Endothelial cell of umbilical vein (primary cell): ENCODE results near the gene ARL13A. TPM values are rescaled to one million over a fixed set of nuclear protein-coding genes. Genes with fewer than 3 reads are reported as not detected.

Source experiments
- BruUV-seq: library from RNA; stranded (reverse); fragments of 400-500 nt; replicated peaks from 2 replicates; lab custom pipeline; 2021; lab: Mats Ljungman, UMichigan
- CTCF ChIA-PET: fragments of 300-600, 350-600 bp; sonication (Branson Sonifier 250); formaldehyde crosslinking; loops from one replicate; lab custom pipeline; 2021; ENCODE audit warnings: antibody characterized with exemption, inconsistent platforms; lab: Charles Lee
- POLR2A ChIA-PET: fragments of 300-600, 350-600 bp; sonication (Branson Sonifier 250); formaldehyde crosslinking; loops from one replicate; lab custom pipeline; 2021; ENCODE audit warnings: antibody characterized with exemption, inconsistent platforms; lab: Charles Lee
- DNase-seq: peaks from one replicate; pipeline ENCODE4 v3.0.0-alpha.2; 2011; ENCODE audit warnings: low read depth, low spot score
- FAIRE-seq: peaks from 2 replicates; lab custom pipeline; 2011; peaks lifted over from hg19 to GRCh38; lab: Jason Lieb, UNC
- H2AFZ ChIP-seq: 2 replicates; pipeline ENCODE4 v1.6.0; 2012; ENCODE audit warnings: low read depth, low read length, control low read depth, inconsistent platforms
- H3K27ac ChIP-seq: 2 replicates; pipeline ENCODE4 v1.5.1; 2011; ENCODE audit warnings: low read depth, mild to moderate bottlenecking, control low read depth, low read length, moderate library complexity; ENCODE audit not compliant: insufficient read depth
- H3K27me3 ChIP-seq, 2 experiments: 2 replicates each; pipeline versions ENCODE4 v1.6.0 to v1.6.1; 2011; ENCODE audit warnings: low read length in 2 of 2, mixed read lengths in 1 of 2; ENCODE audit not compliant: control insufficient read depth in 2 of 2, insufficient read depth in 2 of 2
- H3K36me3 ChIP-seq, 2 experiments: 2 replicates in 1 of 2; 3 replicates in 1 of 2; pipeline ENCODE4 v1.5.1; 2011; ENCODE audit warnings: low read length in 2 of 2, mild to moderate bottlenecking in 1 of 2, moderate library complexity in 1 of 2; ENCODE audit not compliant: control insufficient read depth in 2 of 2, insufficient read depth in 2 of 2; ENCODE audit errors: extremely low read depth in 1 of 2
- H3K4me1 ChIP-seq: 3 replicates; pipeline ENCODE4 v1.5.1; 2011; ENCODE audit warnings: mild to moderate bottlenecking, low read length; ENCODE audit not compliant: control insufficient read depth, insufficient read depth; ENCODE audit errors: extremely low read depth
- H3K4me2 ChIP-seq: 2 replicates; pipeline ENCODE4 v1.6.1; 2011; ENCODE audit warnings: low read length, control low read depth, mixed read lengths; ENCODE audit not compliant: insufficient read depth
- H3K4me3 ChIP-seq, 3 experiments: fragments of 200-600 bp in 1 of 3; sonication (generic), shearing (Covaris generic) in 1 of 3; replicated peaks in 1 of 3; 2 replicates each; pipeline ENCODE4 v1.5.1; 2011 to 2016; ENCODE audit warnings: control low read depth in 3 of 3, low read length in 3 of 3, mild to moderate bottlenecking in 2 of 3, inconsistent platforms in 1 of 3, low read depth in 1 of 3, moderate library complexity in 1 of 3; ENCODE audit not compliant: insufficient read depth in 1 of 3
- H3K79me2 ChIP-seq: 2 replicates; pipeline ENCODE4 v1.6.0; 2012; ENCODE audit warnings: low read length, inconsistent platforms; ENCODE audit not compliant: control insufficient read depth, insufficient read depth
- H3K9ac ChIP-seq: replicated peaks from 2 replicates; pipeline ENCODE3; 2011; ENCODE audit warnings: low read length, control low read depth; ENCODE audit not compliant: insufficient read depth; ENCODE audit errors: extremely low read depth
- H3K9me1 ChIP-seq: replicated peaks from 3 replicates; pipeline ENCODE4 v1.6.0; 2011; ENCODE audit warnings: mild to moderate bottlenecking, low read length; ENCODE audit not compliant: control insufficient read depth, insufficient read depth; ENCODE audit errors: extremely low read depth
- H3K9me3 ChIP-seq: replicated peaks from 2 replicates; pipeline ENCODE4 v1.5.1; 2012; ENCODE audit warnings: low read length, inconsistent platforms; ENCODE audit not compliant: control insufficient read depth, insufficient read depth
- H4K20me1 ChIP-seq: replicated peaks from 2 replicates; pipeline ENCODE3; 2011; ENCODE audit warnings: mild to moderate bottlenecking, low read length; ENCODE audit not compliant: control insufficient read depth, insufficient read depth; ENCODE audit errors: extremely low read depth
- EZH2 ChIP-seq: IDR thresholded peaks from 2 replicates; pipeline ENCODE4 v1.6.1; 2012; ENCODE audit warnings: borderline replicate concordance, low read depth, mild to moderate bottlenecking, moderate library complexity, low read length, inconsistent platforms; ENCODE audit not compliant: severe bottlenecking
- FOS ChIP-seq: IDR thresholded peaks from 2 replicates; pipeline ENCODE4 v1.6.1; 2011; ENCODE audit warnings: mild to moderate bottlenecking, low read length, moderate library complexity, borderline replicate concordance; ENCODE audit not compliant: insufficient read depth
- GATA2 ChIP-seq: IDR thresholded peaks from 2 replicates; pipeline ENCODE4 v1.7.0; 2011; ENCODE audit warnings: low read depth, mild to moderate bottlenecking, moderate library complexity, mixed read lengths, low read length; ENCODE audit not compliant: insufficient read length, insufficient read depth
- JUN ChIP-seq: IDR thresholded peaks from 2 replicates; pipeline ENCODE4 v1.6.1; 2011; ENCODE audit warnings: borderline replicate concordance, low read depth; ENCODE audit not compliant: insufficient read length, insufficient read depth
- MYC ChIP-seq: IDR thresholded peaks from one replicate; pipeline ENCODE4 v1.6.1; 2011; ENCODE audit warnings: mild to moderate bottlenecking, low read depth, low read length
- POLR2A ChIP-seq: IDR thresholded peaks from 2 replicates; pipeline ENCODE4 v1.6.1; 2012; ENCODE audit warnings: low read depth, mild to moderate bottlenecking, control low read depth, low read length
- POLR2AphosphoS5 ChIP-seq: IDR thresholded peaks from 2 replicates; pipeline ENCODE4 v1.6.1; 2012; ENCODE audit warnings: low read depth, mild to moderate bottlenecking, control low read depth, low read length, moderate library complexity; ENCODE audit not compliant: insufficient read depth
- dilution Hi-C: fragments of 300-500 bp; cut with MboI; formaldehyde crosslinking; loops from one replicate; pipeline ENCODE4 v1.15.0; 2019; ENCODE audit warnings: low sequenced_read_pairs; ENCODE audit not compliant: extremely low pct_ligation_motif_present
- intact Hi-C: fragments of 100-400 bp; cut with micrococcal nuclease; formaldehyde crosslinking; loops from one replicate; pipeline ENCODE4 v1.10.0; 2022
- polyA plus RNA-seq, 4 experiments: library from polyadenylated mRNA; depleted of rRNA in 3 of 4; stranded (reverse) in 3 of 4; unstranded in 1 of 4; fragments of >200 nt; gene quantifications; 2 replicates each; pipeline versions ENCODE4 v1.2.1 to v1.2.3, GENCODE V29; 2011 to 2012; ENCODE audit warnings: missing spikeins in 1 of 4
- total RNA-seq: library from RNA; stranded (reverse); gene quantifications from 2 replicates; pipeline ENCODE4 v1.2.3, GENCODE V29; 2021
- TF ChIP-seq, protein P1 (sequence below): IDR thresholded peaks from 2 replicates; pipeline ENCODE4 v1.6.1; 2011; ENCODE audit not compliant: insufficient read depth, insufficient read length
- TF ChIP-seq, protein P2 (sequence below), 2 donors: IDR thresholded peaks; 1 replicate in 1 of 2; 2 replicates in 1 of 2; pipeline ENCODE4 v1.5.1; 2011; ENCODE audit warnings: low read length in 2 of 2, mild to moderate bottlenecking in 2 of 2, moderate library complexity in 2 of 2, control low read depth in 1 of 2, inconsistent platforms in 1 of 2, low read depth in 1 of 2; ENCODE audit not compliant: insufficient read depth in 1 of 2; ENCODE audit errors: extremely low read depth in 1 of 2

The ARL13A gene
- total and polyA plus RNA-seq, 2 donors (not counting 3 experiments of a cell fraction or from before 2014, with no cell fraction given) = not detected

DNA sequence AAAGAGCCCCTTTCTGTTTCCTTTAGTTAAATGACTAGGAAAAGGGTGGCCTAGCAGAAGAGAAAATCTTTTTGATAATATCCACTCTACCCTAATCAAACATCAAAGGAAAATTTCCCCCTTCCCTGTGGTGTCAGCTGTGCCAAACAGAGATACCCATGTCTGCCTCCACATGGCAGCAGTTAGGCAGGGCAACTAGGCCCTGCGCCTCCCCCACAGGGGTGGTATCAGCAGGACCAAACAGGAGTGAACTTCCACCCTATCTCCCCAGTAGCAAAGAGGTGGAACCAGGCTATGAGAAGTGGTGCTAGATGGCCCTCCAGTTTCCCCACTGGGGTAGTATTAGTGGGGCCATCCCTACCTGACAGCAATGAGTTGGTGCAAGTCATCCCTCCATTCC is 21.0 kb upstream of the ARL13A start:
- H3K27me3 ChIP-seq = no peaks in the 10 kb centered on the region
- POLR2A ChIA-PET = no interaction called here
- dilution Hi-C loops = no loop called here
- H3K79me2 ChIP-seq = no peaks in the 10 kb centered on the region
- no peaks in the 10 kb centered on the region for H3K4me1 ChIP-seq
- H3K36me3 ChIP-seq = no peaks in the 10 kb centered on the region
- no peak overlapping the region for H2AFZ ChIP-seq
- TF ChIP-seq POLR2A = no peak
- no peak for TF ChIP-seq FOS
- TF ChIP-seq GATA2 = no peak
- TF ChIP-seq, protein P1, sequence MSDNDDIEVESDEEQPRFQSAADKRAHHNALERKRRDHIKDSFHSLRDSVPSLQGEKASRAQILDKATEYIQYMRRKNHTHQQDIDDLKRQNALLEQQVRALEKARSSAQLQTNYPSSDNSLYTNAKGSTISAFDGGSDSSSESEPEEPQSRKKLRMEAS = no peak
- no peak for TF ChIP-seq POLR2AphosphoS5
- TF ChIP-seq, protein P2, sequence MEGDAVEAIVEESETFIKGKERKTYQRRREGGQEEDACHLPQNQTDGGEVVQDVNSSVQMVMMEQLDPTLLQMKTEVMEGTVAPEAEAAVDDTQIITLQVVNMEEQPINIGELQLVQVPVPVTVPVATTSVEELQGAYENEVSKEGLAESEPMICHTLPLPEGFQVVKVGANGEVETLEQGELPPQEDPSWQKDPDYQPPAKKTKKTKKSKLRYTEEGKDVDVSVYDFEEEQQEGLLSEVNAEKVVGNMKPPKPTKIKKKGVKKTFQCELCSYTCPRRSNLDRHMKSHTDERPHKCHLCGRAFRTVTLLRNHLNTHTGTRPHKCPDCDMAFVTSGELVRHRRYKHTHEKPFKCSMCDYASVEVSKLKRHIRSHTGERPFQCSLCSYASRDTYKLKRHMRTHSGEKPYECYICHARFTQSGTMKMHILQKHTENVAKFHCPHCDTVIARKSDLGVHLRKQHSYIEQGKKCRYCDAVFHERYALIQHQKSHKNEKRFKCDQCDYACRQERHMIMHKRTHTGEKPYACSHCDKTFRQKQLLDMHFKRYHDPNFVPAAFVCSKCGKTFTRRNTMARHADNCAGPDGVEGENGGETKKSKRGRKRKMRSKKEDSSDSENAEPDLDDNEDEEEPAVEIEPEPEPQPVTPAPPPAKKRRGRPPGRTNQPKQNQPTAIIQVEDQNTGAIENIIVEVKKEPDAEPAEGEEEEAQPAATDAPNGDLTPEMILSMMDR (IDR thresholded peaks at IDR 0.05; ENCODE audit: extremely low read depth in 1 of 2, insufficient read depth in 1 of 2, low read depth in 1 of 2, low read length in 2 of 2) = no peak
- TF ChIP-seq EZH2 = no peak
- no peak for TF ChIP-seq MYC
- no peak for TF ChIP-seq JUN
- CTCF ChIA-PET = no interaction called here
- DNase-seq = no peak
- no TSS peak for BruUV-seq
- H3K9me3 ChIP-seq = no peaks in the 10 kb centered on the region
- FAIRE-seq = no peak
- H3K4me3 ChIP-seq = no peak overlapping the region
- H4K20me1 ChIP-seq = no peaks in the 10 kb centered on the region
- no peak overlapping the region for H3K27ac ChIP-seq
- H3K9ac ChIP-seq = no peak overlapping the region
- H3K9me1 ChIP-seq = no peaks in the 10 kb centered on the region
- no peak overlapping the region for H3K4me2 ChIP-seq
- intact Hi-C loops = no loop called here
